ENCODE measurements around the gene PRSS37.
"Not testable (repeated sequence)": the region's sequence is repeated elsewhere in the genome, so short reads cannot be mapped to it uniquely, and the experiment has no call there.

Gene PRSS37, protein sequence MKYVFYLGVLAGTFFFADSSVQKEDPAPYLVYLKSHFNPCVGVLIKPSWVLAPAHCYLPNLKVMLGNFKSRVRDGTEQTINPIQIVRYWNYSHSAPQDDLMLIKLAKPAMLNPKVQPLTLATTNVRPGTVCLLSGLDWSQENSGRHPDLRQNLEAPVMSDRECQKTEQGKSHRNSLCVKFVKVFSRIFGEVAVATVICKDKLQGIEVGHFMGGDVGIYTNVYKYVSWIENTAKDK

DNA sequence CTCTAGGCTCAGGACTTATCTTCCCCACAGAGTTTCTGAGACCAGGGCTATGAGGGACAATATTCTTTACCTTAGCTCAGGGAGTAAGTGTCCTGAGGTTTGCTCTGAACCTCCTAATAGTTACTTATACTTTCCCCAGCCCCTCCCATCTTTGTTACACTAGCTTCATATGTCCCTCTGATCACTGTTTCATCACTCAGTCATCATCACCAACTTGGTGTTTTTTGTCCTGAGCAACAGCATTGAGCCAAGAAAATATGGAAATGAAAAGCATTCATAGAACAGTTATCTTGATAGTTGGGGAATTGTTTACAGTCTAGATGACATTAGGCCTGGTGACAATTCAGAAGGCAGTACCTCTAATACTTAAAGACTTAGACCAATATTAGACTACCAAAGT lies at the start of gene PRSS37:
TSS of gene PRSS37 (minus strand) at position 101 of the 400 bp plus-strand sequence. CDS start 436 bp downstream, outside the sequence.
- no peak for DNase-seq (ENCODE audit: low spot score)

DNA sequence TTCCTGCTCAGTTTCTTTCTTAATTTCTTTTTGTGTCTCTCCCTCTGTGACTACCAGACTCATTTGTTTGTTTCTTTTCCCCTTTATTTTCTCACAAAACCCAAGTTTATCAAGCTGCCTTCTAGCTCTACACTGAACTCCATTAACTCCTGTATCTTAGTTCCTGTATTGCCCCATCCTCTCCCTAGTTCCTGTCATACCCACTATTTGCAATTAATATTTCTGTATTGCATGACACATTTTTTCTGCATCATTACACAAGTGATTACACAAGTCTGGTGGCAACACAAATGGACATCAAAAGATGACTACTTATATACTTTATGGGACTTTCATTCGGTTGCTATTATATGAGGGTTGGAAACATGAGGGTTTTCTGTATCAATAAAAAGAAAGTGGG lies 48.0 kb upstream of the PRSS37 start:
- DNase-seq (ENCODE audit: low spot score), result no peak

DNA sequence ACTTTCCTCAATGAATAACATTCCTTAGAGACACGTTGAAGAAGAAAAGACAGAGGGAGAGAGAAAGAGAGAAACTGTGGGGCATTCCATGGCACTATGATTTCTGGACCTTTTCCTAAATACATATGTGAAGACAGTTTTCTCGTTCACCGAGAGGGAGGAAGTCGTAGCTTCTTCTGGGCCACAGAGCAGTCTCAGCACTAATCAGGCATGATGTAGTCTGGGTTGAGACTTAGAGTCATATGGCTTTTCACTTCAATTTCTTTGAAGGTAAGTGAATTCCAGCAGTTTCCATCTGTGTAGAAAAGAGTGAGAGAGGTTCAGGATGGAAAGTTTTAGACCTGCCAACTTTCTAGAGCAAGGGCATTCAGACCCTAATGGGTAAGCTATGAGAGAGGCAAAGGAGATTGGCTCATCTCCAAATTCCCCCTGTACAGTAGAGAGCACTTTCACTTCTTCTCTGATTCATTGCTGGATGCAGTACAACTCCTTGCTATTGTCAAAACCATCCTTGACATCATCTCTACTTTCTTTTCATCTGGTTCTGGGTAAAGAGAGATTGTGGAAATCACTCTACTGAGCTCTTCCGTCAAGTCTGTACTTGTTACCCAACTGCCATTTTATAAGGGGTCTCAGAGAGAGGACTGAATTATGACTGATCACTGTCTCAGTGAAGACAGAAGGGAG lies 43.4 kb upstream of the PRSS37 start:
- DNase-seq (ENCODE audit: low spot score), result no peak

DNA sequence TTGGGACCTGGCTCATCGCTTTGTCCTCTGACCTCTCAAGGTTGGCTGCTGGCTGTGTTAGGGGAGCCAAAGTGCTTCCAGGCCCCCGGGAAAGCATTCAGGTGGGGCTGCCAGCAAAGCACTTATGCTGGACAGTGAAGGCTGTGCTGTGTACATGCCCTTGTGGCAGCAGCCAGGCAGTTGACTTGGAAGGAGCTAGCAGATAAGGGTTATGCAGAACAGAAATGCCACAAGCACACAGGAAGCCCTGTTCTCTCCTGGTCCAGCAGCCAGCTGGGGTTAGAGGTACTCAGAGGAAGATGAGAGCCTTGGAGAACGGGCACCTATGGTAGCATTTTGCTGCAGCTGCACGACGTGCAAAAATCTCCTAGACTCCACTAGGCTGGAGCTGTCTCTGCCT lies 39.7 kb upstream of the PRSS37 start:
- no peak for DNase-seq (ENCODE audit: low spot score)

GRCh38 chr7:141877365-141877764 lies 36.1 kb upstream of the PRSS37 start:
- no peak for DNase-seq (ENCODE audit: low spot score)

DNA sequence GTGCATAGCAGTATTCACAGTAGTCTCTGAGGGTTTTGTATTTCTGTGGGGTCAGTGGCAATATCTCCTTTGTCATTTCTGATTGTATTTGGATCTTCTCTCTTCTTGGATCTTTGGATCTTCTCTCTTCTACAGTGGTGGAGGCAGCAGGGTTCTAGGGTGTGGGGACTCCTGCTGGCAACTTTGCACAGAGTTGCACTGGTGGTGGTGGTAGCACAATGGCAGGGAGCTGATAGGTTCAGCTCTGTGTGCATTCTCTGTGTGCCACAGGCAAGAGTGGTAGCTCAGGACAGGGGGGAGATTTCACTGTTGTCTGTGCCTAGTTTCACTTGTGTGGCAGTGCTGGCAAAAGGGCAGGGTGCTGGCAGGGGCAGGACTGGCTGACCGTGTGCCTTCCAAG lies 35.1 kb upstream of the PRSS37 start:
- no peak for DNase-seq (ENCODE audit: low spot score)

- no peak for DNase-seq (ENCODE audit: low spot score)
Measured at GRCh38 chr7:141875453-141875852, 34.2 kb upstream of the PRSS37 start.

- no peak for DNase-seq (ENCODE audit: low spot score)
Measured at GRCh38 chr7:141874787-141875186, 33.5 kb upstream of the PRSS37 start.

GRCh38 chr7:141872931-141873330 lies 31.6 kb upstream of the PRSS37 start:
- DNase-seq (ENCODE audit: low spot score), result no peak

DNA sequence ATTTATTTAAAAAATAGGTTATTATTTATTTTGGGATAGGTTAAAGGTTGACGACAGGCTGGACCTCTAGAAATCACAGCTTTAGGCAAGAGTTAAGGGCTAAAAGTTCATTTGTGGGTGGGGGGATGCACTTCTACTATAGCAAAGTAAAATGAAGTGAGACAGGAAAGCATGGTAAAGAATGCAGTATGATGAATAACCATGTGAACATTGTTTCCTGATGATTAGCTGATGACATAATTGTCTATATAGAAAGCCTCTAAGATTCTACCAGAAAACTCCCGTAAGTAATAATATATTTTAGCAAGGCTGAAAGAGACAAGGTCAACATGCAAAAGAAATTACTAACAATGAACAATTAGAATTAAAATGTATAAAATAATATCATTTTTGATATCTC lies 25.7 kb upstream of the PRSS37 start:
- DNase-seq (ENCODE audit: low spot score), result no peak

DNA sequence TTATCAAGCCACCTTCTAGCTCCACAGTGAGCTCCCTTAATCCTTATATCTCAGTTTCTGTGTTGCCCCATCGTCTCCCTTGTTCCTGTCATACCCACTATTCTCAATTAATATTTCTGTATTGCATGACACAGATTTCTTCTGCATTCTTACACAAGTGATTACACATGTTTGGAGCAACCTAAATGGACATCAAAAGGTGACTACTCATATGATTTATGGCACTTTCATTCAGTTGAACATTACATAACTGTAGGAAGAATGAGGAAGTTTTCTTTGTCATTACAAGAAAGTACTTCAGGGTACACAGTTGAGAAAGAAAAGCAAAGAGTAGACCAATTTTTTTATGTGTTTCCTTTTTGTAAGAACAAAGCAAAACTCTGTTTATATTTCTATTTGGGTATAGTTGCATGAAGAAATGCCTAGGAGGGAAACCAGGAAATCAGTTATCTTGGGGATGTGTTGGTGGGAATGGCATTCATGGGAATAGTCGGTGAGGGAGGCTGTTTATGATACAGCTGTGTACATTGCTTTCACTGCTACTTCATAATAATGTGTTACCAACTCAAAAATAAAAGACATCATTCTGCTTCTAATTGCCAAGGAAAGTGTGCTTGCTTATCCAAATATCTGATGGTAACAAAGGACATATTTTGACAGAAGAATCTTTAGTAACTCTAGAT lies 23.6 kb upstream of the PRSS37 start:
- DNase-seq (ENCODE audit: low spot score), result no peak

- DNase-seq (ENCODE audit: low spot score), result no peak
Measured at GRCh38 chr7:141860207-141860606, 18.9 kb upstream of the PRSS37 start.

DNA sequence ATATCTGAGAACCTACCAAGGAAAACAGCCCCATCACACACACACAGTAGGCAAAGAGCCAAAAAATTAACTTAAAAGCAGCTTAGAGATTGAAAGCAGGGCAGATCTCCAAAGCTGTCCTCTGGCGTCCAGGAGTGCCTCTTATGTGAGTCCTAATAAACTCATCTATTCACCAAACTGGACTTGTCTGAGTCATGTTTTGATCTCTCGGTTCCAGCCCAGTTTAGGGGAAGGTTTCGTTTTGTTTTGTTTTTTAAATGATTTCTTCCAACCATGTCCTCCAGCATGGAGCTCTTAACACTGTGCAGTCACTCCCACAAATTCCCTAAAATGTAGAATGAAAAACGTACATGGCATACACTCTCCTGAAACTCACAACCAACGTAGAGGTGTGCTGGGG lies 6.7 kb upstream of the PRSS37 start:
- DNase-seq (ENCODE audit: low spot score), result no peak

GRCh38 chr7:141844256-141844655 lies 3.0 kb upstream of the PRSS37 start:
- DNase-seq (ENCODE audit: low spot score), result no peak

DNA sequence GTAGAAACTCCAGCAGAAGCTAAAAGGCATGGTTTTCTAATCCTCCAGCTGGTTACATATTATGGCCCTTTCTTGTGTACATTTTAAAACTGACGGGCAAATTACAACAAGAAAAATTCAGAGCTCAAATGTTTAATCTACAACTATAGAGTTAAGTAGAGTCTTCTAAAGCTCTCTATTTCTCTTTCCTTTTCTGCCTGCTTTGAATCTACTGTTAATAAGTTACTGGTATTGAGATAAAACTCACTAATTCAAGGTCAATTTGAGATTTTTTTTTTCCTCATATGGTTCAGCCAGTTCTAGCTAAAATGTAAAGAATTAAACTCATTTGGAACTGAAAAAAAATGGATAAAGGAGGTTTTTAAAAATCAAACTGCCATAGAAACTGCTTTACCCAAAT lies 1.6 kb upstream of the PRSS37 start:
- DNase-seq (ENCODE audit: low spot score), result no peak

- no peak for DNase-seq (ENCODE audit: low spot score)
Measured at GRCh38 chr7:141840708-141841107, 577 bp downstream of the PRSS37 start.

- no peak for DNase-seq (ENCODE audit: low spot score)
Measured at GRCh38 chr7:141839256-141839655, 2.0 kb downstream of the PRSS37 start.

- no peak for DNase-seq (ENCODE audit: low spot score)
Measured at GRCh38 chr7:141838581-141838980, 2.7 kb downstream of the PRSS37 start.

GRCh38 chr7:141837683-141838082 lies 3.6 kb downstream of the PRSS37 start:
- DNase-seq (ENCODE audit: low spot score), result no peak

DNA sequence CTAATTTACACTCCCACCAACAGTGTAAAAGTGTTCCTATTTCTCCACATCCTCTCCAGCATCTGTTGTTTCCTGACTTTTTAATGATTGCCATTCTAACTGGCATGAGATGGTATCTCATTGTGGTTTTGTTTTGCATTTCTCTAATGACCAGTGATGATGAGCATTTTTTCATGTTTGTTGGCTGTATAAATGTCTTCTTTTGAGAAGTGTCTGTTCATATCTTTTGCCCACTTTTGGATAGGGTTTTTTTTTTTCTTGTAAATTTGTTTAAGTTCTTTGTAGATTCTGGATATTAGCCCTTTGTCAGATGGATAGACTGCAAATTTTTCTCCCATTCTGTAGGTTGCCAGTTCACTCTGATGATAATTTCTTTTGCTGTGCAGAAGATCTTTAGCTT lies 18.9 kb downstream of the PRSS37 start:
- not testable (repeated sequence) for DNase-seq (ENCODE audit: low spot score)

DNA sequence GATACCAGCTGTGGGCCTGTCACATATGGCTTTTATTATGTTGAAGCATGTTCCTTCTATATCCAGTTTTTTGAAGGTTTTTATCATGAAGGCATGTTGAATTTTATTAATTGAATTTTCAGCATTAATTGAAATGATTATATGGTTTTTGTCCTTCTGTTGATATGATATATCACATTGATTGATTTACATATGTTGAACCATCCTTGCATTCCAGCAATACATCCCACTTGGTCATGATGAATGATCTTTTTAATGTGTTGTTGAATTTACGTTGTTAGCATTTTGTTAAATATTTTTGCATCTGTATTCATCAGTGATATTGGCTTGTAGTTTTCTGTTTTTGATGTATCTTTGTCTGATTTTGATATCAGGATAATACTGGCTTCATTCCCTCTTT lies 21.2 kb downstream of the PRSS37 start:
- no peak for DNase-seq (ENCODE audit: low spot score)

- DNase-seq (ENCODE audit: low spot score), result no peak
Measured at GRCh38 chr7:141792526-141792925, 48.8 kb downstream of the PRSS37 start.

DNA sequence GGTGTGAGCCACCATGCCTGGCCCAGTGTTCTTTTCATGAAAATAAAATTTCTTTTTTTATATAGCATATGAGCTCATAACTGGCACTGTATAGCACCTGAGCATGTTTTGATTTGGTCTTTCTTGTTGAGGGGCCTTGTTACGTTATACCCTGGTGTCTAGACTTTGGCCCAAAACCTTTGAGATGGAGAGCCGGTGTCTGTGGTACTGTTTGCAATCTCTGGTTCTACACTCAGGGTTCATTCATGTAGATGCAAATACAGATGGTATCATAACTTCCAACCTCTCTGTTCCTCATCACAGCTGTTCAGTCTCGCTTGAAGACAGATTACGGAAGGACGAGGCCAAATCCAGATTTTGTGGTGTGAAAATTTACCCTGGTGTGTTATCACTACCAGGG lies 51.4 kb downstream of the PRSS37 start, which contains the start of gene TAS2R5:
TSS of gene TAS2R5 (plus strand) at position 301 of the 400 bp plus-strand sequence. CDS start 145 bp downstream, outside the sequence.
- DNase-seq (ENCODE audit: low spot score), result no peak
